Stomach (tissue), 4 donors: ENCODE data around the gene FBXO46.

Source experiments
- EP300 ChIP-seq: sonication (generic); formaldehyde crosslinking; IDR thresholded peaks from one replicate; pipeline ENCODE4 v1.6.1; 2017; ENCODE audit warnings: antibody characterized with exemption
- POLR2A ChIP-seq, 4 donors: fragments of 450-650 bp; IDR thresholded peaks; one replicate each; pipeline ENCODE4 v1.6.1; 2016; ENCODE audit warnings: antibody characterized with exemption in 4 of 4, control low read depth in 2 of 4, mild to moderate bottlenecking in 1 of 4, moderate library complexity in 1 of 4
- POLR2AphosphoS5 ChIP-seq, 3 donors: sonication (generic); formaldehyde crosslinking; IDR thresholded peaks; one replicate each; pipeline ENCODE4 v1.6.1; 2016; ENCODE audit warnings: antibody characterized with exemption in 3 of 3
- TF ChIP-seq, protein P1 (sequence below), 7 experiments: fragments of 450-650 bp in 4 of 7; fragments of 200-600 bp in 3 of 7; sonication (generic) in 3 of 7; IDR thresholded peaks; one replicate each; pipeline ENCODE4 v1.5.1; 2016 to 2019; ENCODE audit warnings: antibody characterized with exemption in 7 of 7, control low read depth in 2 of 7, mild to moderate bottlenecking in 1 of 7

DNA sequence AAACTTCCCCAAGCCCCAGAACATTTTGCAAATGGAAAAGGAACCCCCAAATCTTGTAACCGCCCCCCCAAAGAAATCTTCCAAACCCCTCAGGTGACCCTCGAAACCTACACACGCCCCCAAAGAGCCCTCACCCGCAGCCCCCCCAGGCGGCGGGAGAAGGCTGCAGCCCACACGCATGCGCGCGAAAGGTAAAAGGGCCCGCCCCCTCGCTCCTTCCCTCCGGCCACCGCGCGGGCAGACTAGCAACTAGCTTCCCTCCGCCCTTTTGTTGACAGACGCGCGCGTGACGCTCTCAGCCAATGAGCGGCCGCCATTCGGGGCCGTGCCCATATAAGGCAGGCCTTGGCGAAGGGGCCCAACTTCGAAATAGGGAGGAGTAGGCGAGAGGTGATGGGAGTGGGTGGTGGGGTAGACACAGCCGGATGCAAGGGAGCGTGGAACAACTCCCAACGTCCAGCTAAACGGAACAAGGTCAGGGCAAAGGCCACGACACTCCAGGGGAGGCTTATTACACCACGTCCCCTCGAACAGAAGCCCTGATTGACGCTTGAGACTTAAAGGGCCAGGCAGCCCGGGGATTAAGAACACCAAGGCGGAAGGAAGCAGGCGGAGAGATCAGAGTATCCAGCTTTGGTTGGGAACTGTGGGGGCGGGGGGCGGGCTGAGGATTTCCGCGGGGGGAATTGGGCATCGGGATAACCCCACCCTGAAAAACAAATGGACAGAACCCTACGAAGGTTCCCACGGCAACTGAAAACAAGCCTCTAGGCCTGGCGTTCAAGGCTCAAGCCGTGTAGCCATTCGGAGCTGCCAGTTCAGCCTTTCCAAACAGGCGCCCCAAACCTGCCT, 13.3 kb downstream of the FBXO46 start:
- TF ChIP-seq EP300 (peak; percentile 65), POLR2A (IDR thresholded peaks at IDR 0.05) (peak in 2 of 4 donors; percentile 21 to 75), POLR2AphosphoS5 (IDR thresholded peaks at IDR 0.05) (peak; percentile 66 to 95 (median 88))
- TF ChIP-seq, protein P1, sequence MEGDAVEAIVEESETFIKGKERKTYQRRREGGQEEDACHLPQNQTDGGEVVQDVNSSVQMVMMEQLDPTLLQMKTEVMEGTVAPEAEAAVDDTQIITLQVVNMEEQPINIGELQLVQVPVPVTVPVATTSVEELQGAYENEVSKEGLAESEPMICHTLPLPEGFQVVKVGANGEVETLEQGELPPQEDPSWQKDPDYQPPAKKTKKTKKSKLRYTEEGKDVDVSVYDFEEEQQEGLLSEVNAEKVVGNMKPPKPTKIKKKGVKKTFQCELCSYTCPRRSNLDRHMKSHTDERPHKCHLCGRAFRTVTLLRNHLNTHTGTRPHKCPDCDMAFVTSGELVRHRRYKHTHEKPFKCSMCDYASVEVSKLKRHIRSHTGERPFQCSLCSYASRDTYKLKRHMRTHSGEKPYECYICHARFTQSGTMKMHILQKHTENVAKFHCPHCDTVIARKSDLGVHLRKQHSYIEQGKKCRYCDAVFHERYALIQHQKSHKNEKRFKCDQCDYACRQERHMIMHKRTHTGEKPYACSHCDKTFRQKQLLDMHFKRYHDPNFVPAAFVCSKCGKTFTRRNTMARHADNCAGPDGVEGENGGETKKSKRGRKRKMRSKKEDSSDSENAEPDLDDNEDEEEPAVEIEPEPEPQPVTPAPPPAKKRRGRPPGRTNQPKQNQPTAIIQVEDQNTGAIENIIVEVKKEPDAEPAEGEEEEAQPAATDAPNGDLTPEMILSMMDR (IDR thresholded peaks at IDR 0.05), result peak in 1 of 7 experiments; percentile 40
